Measurements from ENCODE around the gene TPRN. TPM values are rescaled to one million over a fixed set of nuclear protein-coding genes. Genes with fewer than 3 reads are reported as not detected.

Gene TPRN
- total and polyA plus RNA-seq, 2 donors: 2.7 to 6.2 TPM

DNA sequence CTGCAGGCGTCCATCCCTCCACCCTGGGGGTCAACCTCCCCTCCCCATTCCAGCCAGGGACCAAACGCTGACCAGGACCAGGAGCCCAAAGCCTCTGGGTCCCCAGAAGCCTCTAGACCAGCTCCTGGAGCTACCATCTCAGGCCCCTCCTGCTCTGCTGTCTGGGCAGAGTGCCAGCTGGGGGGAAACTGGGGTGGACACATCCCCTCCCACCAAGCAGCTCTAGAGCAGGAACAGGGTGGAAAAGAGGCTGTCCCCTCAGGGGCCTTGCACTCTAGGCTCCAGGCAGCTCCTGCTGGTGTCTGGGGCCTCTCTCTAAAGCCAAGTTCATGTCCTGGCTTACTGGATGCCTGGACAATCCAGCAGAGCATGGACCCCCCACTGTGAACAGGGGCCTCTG, 7.7 kb downstream of the TPRN start:
- Histone ChIP-seq H3K9me3 (ENCODE audit: control insufficient read depth in 2 of 2, insufficient read depth in 1 of 2, low read length in 1 of 2) (no peaks in the 10 kb centered on the region), H3K27me3 (ENCODE audit: control insufficient read depth in 2 of 2, insufficient read depth in 1 of 2, low read length in 1 of 2) (peaks cover 0 to 5% of the 10 kb centered on the region in 2 donors), H3K36me3 (ENCODE audit: control insufficient read depth in 2 of 2, insufficient read depth in 2 of 2, low read length in 1 of 2) (peaks cover 19 to 26% of the 10 kb centered on the region in 2 donors), H3K27ac (ENCODE audit: low read depth in 1 of 2, low read length in 1 of 2) (no peak overlapping the region), H3K4me3 (ENCODE audit: low read length in 2 of 2) (no peak overlapping the region), H3K4me1 (ENCODE audit: control insufficient read depth in 2 of 2, insufficient read depth in 2 of 2, low read length in 2 of 2) (peaks cover 8 to 16% of the 10 kb centered on the region in 2 donors)
- WGBS: 92% methylated on average over 2 of the region's 2 CpGs
- no peak for DNase-seq (ENCODE audit: low read depth in 6 of 9, low spot score in 9 of 9)

DNA sequence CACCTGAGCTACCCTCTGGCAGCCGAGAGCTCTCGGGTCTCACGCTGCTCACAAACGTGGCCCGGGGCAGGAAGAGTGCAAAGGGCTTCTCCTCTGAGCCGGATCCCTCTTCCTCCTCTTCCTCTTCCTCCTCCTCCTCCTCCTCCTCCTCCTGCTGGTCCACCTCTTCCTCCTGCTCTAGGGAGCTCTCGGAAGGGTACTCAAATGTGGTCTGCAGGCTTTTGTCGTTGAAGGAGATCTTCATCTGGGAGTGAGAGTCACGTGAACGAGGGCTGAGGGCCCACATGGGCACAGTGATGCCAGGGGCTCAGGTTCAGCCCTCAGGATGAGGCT, 8.1 kb downstream of the TPRN start:
- no peak overlapping the region for H3K27ac ChIP-seq (ENCODE audit: low read depth in 1 of 2, low read length in 1 of 2)
- no peaks in the 10 kb centered on the region for H3K9me3 ChIP-seq (ENCODE audit: control insufficient read depth in 2 of 2, insufficient read depth in 1 of 2, low read length in 1 of 2)
- 96% methylated on average over 10 of the region's 10 CpGs for WGBS
- H3K36me3 ChIP-seq (ENCODE audit: control insufficient read depth in 2 of 2, insufficient read depth in 2 of 2, low read length in 1 of 2): peaks cover 19 to 26% of the 10 kb centered on the region in 2 donors
- peaks cover 13 to 20% of the 10 kb centered on the region in 2 donors for H3K4me1 ChIP-seq (ENCODE audit: control insufficient read depth in 2 of 2, insufficient read depth in 2 of 2, low read length in 2 of 2)
- no peak for DNase-seq (ENCODE audit: low read depth in 6 of 9, low spot score in 9 of 9)
- H3K4me3 ChIP-seq (ENCODE audit: low read length in 2 of 2): no peak overlapping the region
- H3K27me3 ChIP-seq (ENCODE audit: control insufficient read depth in 2 of 2, insufficient read depth in 1 of 2, low read length in 1 of 2): peaks cover 0 to under 1% of the 10 kb centered on the region in 2 donors

DNA sequence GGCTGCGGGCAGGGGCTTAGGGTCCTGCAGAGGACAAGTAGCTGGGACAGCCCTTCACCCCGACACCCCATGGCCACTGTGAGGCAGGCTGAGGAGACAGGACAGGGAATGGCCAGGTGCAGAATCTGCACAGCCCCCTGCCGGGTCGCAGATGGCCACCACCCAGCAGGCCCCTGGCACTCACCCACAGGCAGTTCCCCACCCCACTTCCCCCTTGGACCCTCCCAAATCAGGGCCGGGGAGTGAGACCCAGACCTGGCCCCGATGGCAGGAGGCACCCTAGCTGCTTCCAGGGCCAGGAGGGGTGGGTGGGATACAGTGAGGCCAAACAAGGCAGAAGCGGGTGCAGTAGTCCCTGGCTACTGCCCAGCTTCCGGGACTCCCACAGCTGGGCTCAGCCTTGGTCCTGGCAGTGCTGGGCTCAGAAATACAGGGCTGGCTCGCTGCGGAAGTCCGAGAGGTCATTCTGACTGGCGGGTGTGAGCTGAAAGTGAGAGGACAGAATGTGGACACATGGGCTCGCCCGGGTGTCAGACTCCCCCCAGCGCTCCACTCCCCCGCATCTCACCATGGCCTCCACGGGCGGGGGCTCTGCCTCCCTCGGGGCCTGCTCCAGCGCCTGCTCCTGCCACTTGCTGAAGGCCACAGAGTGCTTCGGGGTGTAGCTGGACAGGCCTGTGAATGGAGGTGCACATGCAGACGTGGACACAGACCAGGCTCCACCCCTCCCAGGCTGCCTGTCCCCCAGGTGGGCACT, 8.7 kb downstream of the TPRN start:
- peaks cover 23 to 26% of the 10 kb centered on the region in 2 donors for H3K36me3 ChIP-seq (ENCODE audit: control insufficient read depth in 2 of 2, insufficient read depth in 2 of 2, low read length in 1 of 2)
- peaks cover 18 to 26% of the 10 kb centered on the region in 2 donors for H3K4me1 ChIP-seq (ENCODE audit: control insufficient read depth in 2 of 2, insufficient read depth in 2 of 2, low read length in 2 of 2)
- no peaks in the 10 kb centered on the region for H3K27me3 ChIP-seq (ENCODE audit: control insufficient read depth in 2 of 2, insufficient read depth in 1 of 2, low read length in 1 of 2)
- no peaks in the 10 kb centered on the region for H3K9me3 ChIP-seq (ENCODE audit: control insufficient read depth in 2 of 2, insufficient read depth in 1 of 2, low read length in 1 of 2)
- H3K4me3 ChIP-seq (ENCODE audit: low read length in 2 of 2): no peak overlapping the region
- 97% methylated on average over 22 of the region's 22 CpGs for WGBS
- no peak overlapping the region for H3K27ac ChIP-seq (ENCODE audit: low read depth in 1 of 2, low read length in 1 of 2)
- no peak for DNase-seq (ENCODE audit: low read depth in 6 of 9, low spot score in 9 of 9)

DNA sequence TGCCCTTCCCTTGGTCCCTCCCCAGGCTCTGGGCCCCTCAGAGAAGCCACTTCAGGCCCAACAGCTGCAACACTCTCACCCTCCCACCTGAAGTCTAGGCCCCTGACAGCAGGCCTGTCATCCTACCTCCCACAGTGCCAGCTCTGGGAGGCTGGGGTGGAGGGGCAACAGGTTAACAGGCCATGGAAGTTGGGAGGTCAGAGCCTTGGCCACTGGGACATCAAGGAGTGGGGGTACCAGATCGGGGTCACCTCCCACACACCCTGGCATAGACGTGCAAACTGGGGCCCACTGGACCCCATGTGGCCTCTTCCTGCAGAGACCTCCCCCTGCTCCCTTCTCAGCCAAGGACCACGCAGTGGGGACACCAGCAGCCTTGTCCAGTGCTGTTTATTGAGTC, 9.3 kb downstream of the TPRN start:
- no peak for DNase-seq (ENCODE audit: low read depth in 6 of 9, low spot score in 9 of 9)
- Histone ChIP-seq H3K4me3 (ENCODE audit: low read length in 2 of 2) (no peak overlapping the region), H3K27ac (ENCODE audit: low read depth in 1 of 2, low read length in 1 of 2) (no peak overlapping the region), H3K27me3 (ENCODE audit: control insufficient read depth in 2 of 2, insufficient read depth in 1 of 2, low read length in 1 of 2) (no peaks in the 10 kb centered on the region), H3K36me3 (ENCODE audit: control insufficient read depth in 2 of 2, insufficient read depth in 2 of 2, low read length in 1 of 2) (peaks cover 26 to 29% of the 10 kb centered on the region in 2 donors), H3K9me3 (ENCODE audit: control insufficient read depth in 2 of 2, insufficient read depth in 1 of 2, low read length in 1 of 2) (no peaks in the 10 kb centered on the region), H3K4me1 (ENCODE audit: control insufficient read depth in 2 of 2, insufficient read depth in 2 of 2, low read length in 2 of 2) (peaks cover 18 to 29% of the 10 kb centered on the region in 2 donors)
- WGBS: 95% methylated on average over 3 of the region's 3 CpGs

DNA sequence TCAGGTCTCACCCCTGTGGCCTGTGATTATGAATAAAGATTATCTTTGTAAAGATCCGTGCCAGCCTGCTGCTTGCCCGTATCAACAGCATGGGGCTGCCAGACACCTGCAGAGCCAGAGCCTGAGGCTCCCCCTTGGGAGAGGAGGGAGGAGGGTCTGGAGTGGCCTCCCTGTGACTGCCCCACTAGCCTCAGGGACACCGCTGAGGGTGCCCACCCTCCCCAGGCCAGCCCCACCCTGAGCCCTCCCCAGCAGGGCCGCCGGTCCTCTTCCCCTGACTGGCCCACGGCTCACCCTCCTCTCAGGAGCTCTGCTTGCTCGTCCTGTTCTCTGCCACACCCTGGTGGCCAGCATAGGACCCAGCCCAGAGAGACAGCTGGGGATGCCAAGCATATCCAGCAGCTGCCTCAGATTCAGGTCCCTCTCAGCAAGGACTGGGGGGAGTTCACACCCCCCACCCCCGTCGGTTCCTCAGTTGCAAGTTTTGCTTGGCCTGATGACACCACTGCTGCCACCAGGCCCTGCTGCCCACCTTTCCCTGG, 10.2 kb downstream of the TPRN start:
- Histone ChIP-seq H3K4me1 (ENCODE audit: control insufficient read depth in 2 of 2, insufficient read depth in 2 of 2, low read length in 2 of 2) (peaks cover 18 to 29% of the 10 kb centered on the region in 2 donors), H3K4me3 (ENCODE audit: low read length in 2 of 2) (no peak overlapping the region), H3K36me3 (ENCODE audit: control insufficient read depth in 2 of 2, insufficient read depth in 2 of 2, low read length in 1 of 2) (peaks cover 26 to 38% of the 10 kb centered on the region in 2 donors), H3K9me3 (ENCODE audit: control insufficient read depth in 2 of 2, insufficient read depth in 1 of 2, low read length in 1 of 2) (no peaks in the 10 kb centered on the region), H3K27me3 (ENCODE audit: control insufficient read depth in 2 of 2, insufficient read depth in 1 of 2, low read length in 1 of 2) (no peaks in the 10 kb centered on the region), H3K27ac (ENCODE audit: low read depth in 1 of 2, low read length in 1 of 2) (no peak overlapping the region)
- DNase-seq (ENCODE audit: low read depth in 6 of 9, low spot score in 9 of 9): no peak
- WGBS: 93% methylated on average over 9 of the region's 9 CpGs

DNA sequence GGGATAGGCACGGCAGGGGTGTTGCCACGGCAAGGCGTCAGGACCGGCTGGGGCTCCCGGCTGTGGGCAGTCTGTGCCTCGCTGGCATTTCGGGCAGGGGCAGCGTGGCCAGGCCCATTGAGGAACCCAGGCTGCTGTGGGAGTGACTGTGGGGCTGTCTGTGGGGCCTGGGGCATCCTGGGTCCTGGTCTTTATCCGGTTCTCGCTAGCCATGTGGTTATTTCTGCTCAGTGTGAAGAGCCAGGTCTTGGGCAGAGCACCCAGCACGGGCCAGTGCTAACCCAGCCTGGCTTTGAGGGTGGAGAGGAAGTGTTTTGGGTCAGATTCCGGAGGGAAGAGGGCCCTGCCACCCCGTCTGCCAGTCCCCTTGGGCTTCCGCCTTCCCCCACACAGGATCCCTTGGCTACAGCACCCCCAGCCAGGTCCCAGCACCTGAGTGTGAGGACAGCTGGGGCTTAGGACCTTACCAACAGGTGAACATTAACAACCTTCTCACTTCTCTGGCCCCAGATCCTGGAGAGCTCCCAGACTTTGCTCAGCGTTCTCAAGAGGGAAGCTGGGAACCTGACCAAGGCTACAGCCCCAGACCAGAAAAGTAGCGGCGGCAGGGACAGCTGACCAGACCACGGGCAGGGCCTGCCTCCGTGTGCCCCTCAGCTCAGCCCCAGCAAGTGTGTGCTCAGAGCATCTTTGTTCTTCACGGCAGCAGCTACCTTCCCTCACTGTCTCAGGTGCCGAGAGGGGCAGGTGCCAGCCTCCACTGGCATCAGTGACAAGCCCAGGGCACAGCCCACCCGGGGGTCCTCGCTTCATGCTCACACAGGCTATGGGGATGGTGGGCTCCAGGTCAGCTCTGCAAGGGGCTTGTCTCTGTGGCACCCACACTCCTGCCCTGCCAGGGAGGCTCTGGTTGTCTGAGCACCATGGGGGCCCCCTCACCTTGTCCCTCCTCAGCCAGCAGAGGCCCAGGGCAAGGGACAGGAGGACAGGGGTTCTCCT, 10.9 kb downstream of the TPRN start:
- Histone ChIP-seq H3K4me1 (ENCODE audit: control insufficient read depth in 2 of 2, insufficient read depth in 2 of 2, low read length in 2 of 2) (peaks cover 18 to 26% of the 10 kb centered on the region in 2 donors), H3K4me3 (ENCODE audit: low read length in 2 of 2) (peak overlapping the region; percentile 90 to 99), H3K27ac (ENCODE audit: low read depth in 1 of 2, low read length in 1 of 2) (peak overlapping the region; percentile 76 to 95), H3K36me3 (ENCODE audit: control insufficient read depth in 2 of 2, insufficient read depth in 2 of 2, low read length in 1 of 2) (peaks cover 30 to 46% of the 10 kb centered on the region in 2 donors), H3K9me3 (ENCODE audit: control insufficient read depth in 2 of 2, insufficient read depth in 1 of 2, low read length in 1 of 2) (no peaks in the 10 kb centered on the region), H3K27me3 (ENCODE audit: control insufficient read depth in 2 of 2, insufficient read depth in 1 of 2, low read length in 1 of 2) (no peaks in the 10 kb centered on the region)
- 47% methylated on average over 23 of the region's 23 CpGs for WGBS
- no peak for DNase-seq (ENCODE audit: low read depth in 6 of 9, low spot score in 9 of 9)

DNA sequence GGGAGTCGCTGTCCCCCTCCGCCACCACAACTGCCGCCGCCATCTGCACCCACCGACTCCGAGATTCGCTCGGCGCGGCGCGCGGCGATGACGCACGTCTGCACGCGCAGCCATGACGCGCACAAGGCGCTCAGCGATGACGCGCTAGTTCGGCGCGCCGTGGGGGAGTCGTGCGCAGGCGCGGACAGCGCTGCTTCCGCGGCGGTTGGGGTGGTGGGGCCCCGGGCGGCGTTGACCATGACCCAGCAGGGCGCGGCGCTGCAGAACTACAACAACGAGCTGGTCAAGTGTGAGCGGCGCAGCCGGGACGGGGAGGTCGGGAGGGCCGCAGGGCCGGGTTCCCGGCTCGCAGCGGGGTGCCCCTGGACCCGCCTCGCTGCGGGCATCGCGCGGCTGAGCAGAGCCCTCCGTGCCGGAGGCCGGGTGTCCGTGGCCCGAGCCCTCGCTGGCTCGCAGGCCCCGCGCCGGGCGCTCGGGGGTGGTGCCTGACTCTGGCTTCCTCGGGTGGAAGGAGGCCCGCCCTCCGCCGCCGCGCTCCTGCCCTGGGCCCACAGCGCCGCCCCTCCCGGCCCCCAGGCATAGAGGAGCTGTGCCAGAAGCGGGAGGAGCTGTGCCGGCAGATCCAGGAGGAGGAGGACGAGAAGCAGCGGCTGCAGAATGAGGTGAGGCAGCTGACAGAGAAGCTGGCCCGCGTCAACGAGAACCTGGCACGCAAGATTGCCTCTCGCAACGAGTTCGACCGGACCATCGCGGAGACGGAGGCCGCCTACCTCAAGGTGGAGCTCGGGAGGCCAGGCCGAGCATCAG, 11.8 kb downstream of the TPRN start, which contains the start of the genes ANAPC2 and SSNA1:
Gene ANAPC2 (minus strand): TSS at position 71 of the 807 bp plus-strand sequence. CDS start 28 bp downstream, at position 43.
Gene SSNA1 (plus strand): TSS at position 187 of the 807 bp plus-strand sequence. CDS start 51 bp downstream, at position 238.
- Histone ChIP-seq H3K27me3 (ENCODE audit: control insufficient read depth in 2 of 2, insufficient read depth in 1 of 2, low read length in 1 of 2) (no peaks in the 10 kb centered on the region), H3K4me1 (ENCODE audit: control insufficient read depth in 2 of 2, insufficient read depth in 2 of 2, low read length in 2 of 2) (peaks cover 18 to 25% of the 10 kb centered on the region in 2 donors), H3K27ac (ENCODE audit: low read depth in 1 of 2, low read length in 1 of 2) (peak within 1 kb of the TSS; percentile 76 to 95), H3K4me3 (ENCODE audit: low read length in 2 of 2) (peak within 1 kb of the TSS; percentile 90 to 99), H3K9me3 (ENCODE audit: control insufficient read depth in 2 of 2, insufficient read depth in 1 of 2, low read length in 1 of 2) (no peaks in the 10 kb centered on the region), H3K36me3 (ENCODE audit: control insufficient read depth in 2 of 2, insufficient read depth in 2 of 2, low read length in 1 of 2) (peaks cover 35 to 55% of the 10 kb centered on the region in 2 donors)
- DNase-seq (ENCODE audit: low read depth in 6 of 9, low spot score in 9 of 9): peak; percentile 75 to 98 (median 94)
- under 1% methylated on average over 98 of the region's 98 CpGs for WGBS

DNA sequence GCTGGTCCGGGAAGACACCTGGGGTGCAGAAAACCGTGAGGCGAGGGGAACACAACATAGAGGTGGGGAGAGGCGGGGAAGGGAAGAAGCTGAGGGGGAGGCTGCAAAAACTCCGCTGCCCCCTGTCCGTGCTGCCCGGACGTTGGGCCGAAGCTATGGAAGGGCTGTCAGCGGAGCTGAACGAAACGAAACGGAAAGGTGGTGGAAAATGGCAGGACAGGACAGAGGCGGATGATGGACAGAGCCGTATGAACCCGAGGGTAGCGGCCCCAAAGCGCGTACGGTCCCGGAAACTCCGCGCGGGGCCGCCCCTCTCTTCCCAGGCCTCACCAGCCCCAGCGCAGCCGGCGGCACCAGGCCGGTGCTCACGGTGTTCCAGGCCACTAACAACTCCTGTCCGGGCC, 12.5 kb downstream of the TPRN start:
- H3K27me3 ChIP-seq (ENCODE audit: control insufficient read depth in 2 of 2, insufficient read depth in 1 of 2, low read length in 1 of 2): no peaks in the 10 kb centered on the region
- DNase-seq (ENCODE audit: low read depth in 6 of 9, low spot score in 9 of 9): no peak
- H3K27ac ChIP-seq (ENCODE audit: low read depth in 1 of 2, low read length in 1 of 2): peak overlapping the region; percentile 69 to 95
- no peaks in the 10 kb centered on the region for H3K9me3 ChIP-seq (ENCODE audit: control insufficient read depth in 2 of 2, insufficient read depth in 1 of 2, low read length in 1 of 2)
- H3K4me3 ChIP-seq (ENCODE audit: low read length in 2 of 2): peak overlapping the region; percentile 90 to 99
- peaks cover 18 to 25% of the 10 kb centered on the region in 2 donors for H3K4me1 ChIP-seq (ENCODE audit: control insufficient read depth in 2 of 2, insufficient read depth in 2 of 2, low read length in 2 of 2)
- H3K36me3 ChIP-seq (ENCODE audit: control insufficient read depth in 2 of 2, insufficient read depth in 2 of 2, low read length in 1 of 2): peaks cover 41 to 61% of the 10 kb centered on the region in 2 donors
- WGBS: under 1% methylated on average over 31 of the region's 31 CpGs

Measured in thymus (tissue), 11 donors.